Mononuclear cell (primary cell): ENCODE results near the gene SRA1. TPM values are rescaled to one million over a fixed set of nuclear protein-coding genes. Genes with fewer than 3 reads are reported as not detected.
"Not testable (repeated sequence)": the region's sequence is repeated elsewhere in the genome, so short reads cannot be mapped to it uniquely, and the experiment has no call there.

Source experiments
- H3K27me3 ChIP-seq: 2 replicates; pipeline ENCODE4 v1.6.0; 2011; ENCODE audit warnings: low read length, control low read depth; ENCODE audit not compliant: insufficient read depth
- H3K4me1 ChIP-seq: 2 replicates; pipeline ENCODE4 v1.5.1; 2011; ENCODE audit warnings: mild to moderate bottlenecking, low read length, control low read depth; ENCODE audit not compliant: insufficient read depth
- H3K4me3 ChIP-seq: 2 replicates; pipeline ENCODE4 v1.5.1; 2011; ENCODE audit warnings: mild to moderate bottlenecking, low read length, moderate library complexity
- H3K9me3 ChIP-seq: 2 replicates; pipeline ENCODE4 v1.5.1; 2011; ENCODE audit warnings: low read depth, mild to moderate bottlenecking, control low read depth, low read length
- total RNA-seq: library from RNA; depleted of rRNA; stranded (reverse); fragments of >200 nt; gene quantifications from one replicate; pipeline ENCODE4 v1.2.3, GENCODE V29; 2012

Gene SRA1
- total RNA-seq, result 21.2 TPM

DNA sequence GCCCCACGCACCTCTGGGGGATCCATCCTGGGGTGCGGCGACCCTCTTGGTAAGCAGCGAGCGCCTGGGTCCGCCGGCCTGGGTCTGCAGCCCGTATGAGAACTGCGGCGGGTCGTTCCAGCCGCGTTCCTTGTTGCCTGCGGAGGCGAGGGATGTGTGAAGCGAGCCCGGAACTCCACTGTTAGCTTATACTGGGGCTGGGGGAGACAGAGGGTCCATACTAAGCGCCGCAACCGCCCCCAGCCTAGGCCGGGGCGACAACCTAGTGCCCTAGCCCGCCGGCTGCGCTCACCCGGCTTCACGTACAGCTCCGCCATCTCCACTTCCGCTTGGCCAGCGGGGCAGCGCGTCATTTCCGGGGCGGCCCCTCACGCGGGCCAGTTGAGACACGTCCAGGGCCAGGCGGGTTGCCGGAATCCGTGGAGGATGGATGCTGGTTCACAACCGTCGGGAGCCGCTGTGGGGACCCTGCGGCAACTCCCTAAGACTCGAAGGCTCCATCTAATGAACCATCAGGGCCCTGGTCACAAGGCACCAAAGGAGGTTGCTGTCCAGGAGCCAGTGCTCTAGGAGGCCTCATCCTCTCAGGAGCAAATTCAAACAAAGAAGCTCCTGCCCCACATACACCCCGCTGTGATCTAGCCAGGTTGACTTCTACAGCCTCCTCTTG, at the start of gene SRA1:
SRA1 (minus strand) TSS at position 338 of the 670 bp plus-strand sequence; CDS start at position 317, 21 bp downstream.
- Histone ChIP-seq H3K27me3 (no peaks in the 10 kb centered on the region), H3K9me3 (no peaks in the 10 kb centered on the region), H3K4me1 (peaks cover 46% of the 10 kb centered on the region), H3K4me3 (peak within 1 kb of the TSS; percentile 73)

DNA sequence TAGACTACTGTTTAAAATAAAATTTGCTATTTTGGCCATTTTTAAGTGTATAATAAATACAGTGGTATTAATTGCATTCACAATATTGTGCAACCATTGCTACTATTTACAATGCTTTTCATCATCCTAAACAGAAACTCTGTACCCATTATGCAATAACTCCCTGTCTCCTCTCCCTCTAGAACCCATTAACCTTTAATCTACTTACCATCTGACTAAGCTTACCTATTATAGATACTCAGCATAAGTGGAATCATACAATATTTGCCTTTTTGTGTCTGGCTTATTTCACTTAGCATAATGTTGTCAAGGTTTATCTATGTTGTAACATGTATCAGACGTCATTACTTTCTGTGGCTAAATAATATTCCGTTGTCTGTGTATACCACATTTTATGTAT, 49.8 kb upstream of the SRA1 start:
- Histone ChIP-seq H3K4me3 (no peak overlapping the region), H3K27me3 (no peaks in the 10 kb centered on the region), H3K9me3 (no peaks in the 10 kb centered on the region), H3K4me1 (peaks cover 85% of the 10 kb centered on the region)

DNA sequence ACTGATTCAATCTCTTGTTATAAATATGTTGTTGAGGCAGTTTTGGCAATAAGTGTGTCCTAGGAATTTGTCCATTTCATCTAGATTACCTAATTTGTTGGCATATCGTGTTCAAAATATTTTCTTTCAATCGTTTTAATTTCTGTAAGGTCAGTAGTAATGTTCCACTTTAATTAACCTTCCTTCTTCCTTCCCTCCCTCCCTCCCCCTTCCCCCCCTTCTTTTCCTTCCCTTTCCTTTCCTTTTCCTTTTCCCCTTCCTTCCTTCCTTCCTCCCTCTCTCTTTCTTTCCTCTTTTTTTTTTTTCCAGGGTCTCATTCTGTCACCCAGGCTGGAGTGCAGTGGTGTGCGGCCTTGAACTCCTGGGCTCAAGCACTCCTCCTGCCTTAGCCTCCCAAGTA, 48.6 kb upstream of the SRA1 start:
- Histone ChIP-seq H3K4me1 (peaks cover 86% of the 10 kb centered on the region), H3K9me3 (no peaks in the 10 kb centered on the region), H3K27me3 (no peaks in the 10 kb centered on the region), H3K4me3 (no peak overlapping the region)

DNA sequence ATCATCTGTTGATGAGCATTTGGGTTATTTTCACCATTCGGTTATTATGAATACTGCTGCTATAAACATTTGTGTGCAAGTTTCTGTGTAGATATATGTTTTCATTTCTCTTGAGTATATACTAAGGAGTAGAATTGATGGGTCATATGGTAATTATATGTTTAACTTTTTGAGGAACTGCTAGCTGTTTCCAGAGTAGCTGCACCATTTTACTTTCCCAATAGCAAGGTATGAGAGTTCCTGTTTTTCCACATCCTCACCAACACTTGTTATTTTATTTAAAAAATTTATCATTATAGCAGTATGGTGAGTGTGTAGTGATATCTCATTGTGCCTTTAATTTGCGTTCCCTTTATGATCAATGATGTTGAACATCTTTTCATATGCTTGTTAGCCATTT, 46.5 kb upstream of the SRA1 start:
- no peak overlapping the region for H3K4me3 ChIP-seq

DNA sequence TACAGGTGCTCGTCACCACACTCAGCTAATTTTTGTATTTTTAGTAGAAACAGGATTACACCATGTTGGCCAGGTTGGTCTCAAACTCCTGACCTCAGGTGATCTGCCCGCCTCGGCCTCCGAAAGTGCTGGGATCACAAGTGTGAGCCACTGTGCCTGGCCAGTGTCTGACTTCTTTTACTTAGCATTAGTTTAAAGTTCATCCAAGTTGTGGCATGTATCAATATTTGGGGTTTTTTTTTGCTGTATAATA, 46.1 kb upstream of the SRA1 start:
- not testable (repeated sequence) for H3K9me3 ChIP-seq, H3K4me3 ChIP-seq, H3K27me3 ChIP-seq
- H3K4me1 ChIP-seq, result peaks cover 71% of the 10 kb centered on the region

More for the DNA sequence above, 46.5 kb upstream of the SRA1 start:
- Histone ChIP-seq H3K27me3 (no peaks in the 10 kb centered on the region), H3K4me1 (peaks cover 73% of the 10 kb centered on the region), H3K9me3 (no peaks in the 10 kb centered on the region)

DNA sequence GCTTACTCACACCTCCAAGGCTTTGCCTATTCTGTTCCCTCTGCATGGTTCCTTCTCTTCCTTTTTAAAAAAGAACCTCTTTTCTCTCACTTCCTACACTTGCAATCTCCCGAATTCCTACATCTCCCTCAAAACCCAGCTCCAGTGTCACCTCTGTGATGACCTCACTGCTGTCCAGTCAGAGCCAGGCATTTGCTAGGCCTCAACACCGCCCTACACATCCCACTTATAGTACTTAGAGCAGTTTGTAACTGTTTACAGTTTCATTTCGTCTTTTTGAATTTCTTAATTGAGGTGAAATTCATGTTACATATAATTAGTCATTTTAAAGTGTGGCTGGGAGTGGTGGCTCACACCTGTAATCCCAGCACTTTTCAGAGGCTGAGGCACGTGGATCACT, 44.9 kb upstream of the SRA1 start:
- peaks cover 73% of the 10 kb centered on the region for H3K4me1 ChIP-seq
- H3K4me3 ChIP-seq, result no peak overlapping the region
- no peaks in the 10 kb centered on the region for H3K27me3 ChIP-seq
- no peaks in the 10 kb centered on the region for H3K9me3 ChIP-seq

DNA sequence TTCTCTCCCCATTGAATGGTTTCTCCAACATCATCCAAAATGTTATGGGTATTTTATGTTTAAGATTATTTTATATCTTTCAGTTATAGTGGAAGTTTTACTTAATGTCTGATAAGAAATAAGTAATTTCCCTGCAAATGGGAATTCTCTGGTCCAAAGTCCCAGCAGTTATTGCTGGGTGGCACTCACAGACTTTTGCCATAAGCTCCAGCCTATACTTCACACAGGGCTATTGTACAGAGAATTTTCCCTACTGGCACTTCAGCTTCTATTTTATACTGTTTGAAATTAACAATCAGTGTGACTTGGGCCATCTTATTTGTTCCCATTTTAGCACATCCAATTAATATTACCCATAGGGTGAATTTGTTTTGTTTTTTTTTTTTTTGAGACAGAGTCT, 42.8 kb upstream of the SRA1 start:
- Histone ChIP-seq H3K9me3 (no peaks in the 10 kb centered on the region), H3K4me3 (no peak overlapping the region)

DNA sequence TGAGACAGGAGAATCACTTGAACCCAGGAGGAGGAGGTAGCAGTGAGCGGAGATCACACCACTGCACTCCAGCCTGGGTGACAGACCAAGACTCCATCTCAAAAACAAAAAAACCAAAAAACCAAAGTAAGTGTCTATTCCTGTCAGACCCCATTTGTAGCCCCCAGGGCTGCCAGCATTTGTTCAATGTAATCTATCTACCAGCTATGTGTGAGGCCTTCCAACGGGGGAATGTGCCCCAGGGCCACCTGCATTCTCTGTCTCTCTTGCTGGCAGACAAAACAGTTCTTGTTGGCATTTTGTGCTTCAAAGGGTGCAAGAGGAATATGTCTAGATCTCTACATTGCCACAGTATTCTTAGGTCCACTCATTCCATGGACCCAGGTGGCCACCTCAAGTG, 41.6 kb upstream of the SRA1 start:
- Histone ChIP-seq H3K4me1 (peaks cover 82% of the 10 kb centered on the region), H3K4me3 (no peak overlapping the region), H3K9me3 (no peaks in the 10 kb centered on the region), H3K27me3 (no peaks in the 10 kb centered on the region)

More for the DNA sequence above, 42.8 kb upstream of the SRA1 start:
- Histone ChIP-seq H3K27me3 (no peaks in the 10 kb centered on the region), H3K4me1 (peaks cover 77% of the 10 kb centered on the region)

DNA sequence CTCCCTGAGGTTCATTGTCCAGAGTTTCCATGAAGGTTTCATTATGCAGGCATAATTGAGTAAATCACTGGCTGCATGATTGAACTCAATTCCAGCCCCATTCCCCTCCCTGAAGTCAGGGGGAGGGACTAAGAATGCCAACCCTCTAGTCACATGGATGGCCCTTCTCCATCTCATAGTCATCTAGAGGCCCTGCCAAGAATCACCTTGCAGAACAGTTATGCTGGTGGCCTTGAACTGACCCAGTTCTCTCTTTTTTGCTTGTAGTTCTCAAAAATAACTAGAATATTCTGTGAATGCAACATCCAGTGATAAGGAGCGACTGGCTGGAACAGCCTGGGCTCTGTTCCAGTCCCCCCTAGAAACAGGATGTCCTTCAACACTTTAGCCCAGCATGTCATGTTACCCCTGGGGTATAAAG, 39.1 kb upstream of the SRA1 start:
- Histone ChIP-seq H3K4me1 (peaks cover 73% of the 10 kb centered on the region), H3K27me3 (no peaks in the 10 kb centered on the region), H3K4me3 (no peak overlapping the region), H3K9me3 (no peaks in the 10 kb centered on the region)

DNA sequence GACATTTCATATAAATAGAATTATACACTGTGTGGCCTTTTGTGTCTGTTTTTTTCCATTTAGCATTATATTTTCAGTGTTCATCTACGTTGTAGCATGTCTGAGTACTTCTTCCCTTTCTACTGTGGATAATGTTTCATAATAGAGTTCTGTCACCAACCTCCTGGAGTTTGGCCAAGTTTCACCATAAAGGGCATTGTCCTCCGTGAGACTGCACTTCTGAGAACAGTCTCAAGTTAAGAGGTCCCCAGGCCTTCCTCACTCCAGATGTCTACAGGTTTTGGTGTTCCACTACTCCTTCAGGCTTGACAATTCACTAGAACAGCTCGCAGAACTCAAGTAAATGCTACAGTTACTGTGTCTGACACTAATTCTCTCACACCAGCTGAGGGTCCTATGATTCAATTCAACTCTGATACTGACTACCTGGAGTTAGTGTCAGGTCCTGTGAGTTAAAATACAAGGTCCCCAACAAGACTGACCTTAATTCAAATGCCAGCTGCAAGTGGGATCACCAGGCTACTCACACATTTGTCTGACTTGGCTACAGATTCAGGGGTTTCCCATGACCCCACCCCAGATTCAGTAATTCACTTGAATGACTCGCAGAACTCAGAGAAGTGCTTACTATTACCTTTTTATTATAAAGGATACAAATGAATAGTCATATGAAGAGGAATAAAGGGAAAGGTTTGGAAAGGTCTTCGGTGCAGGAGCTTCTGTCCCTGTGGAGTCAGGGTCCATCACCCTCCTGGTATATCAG, 38.4 kb upstream of the SRA1 start:
- no peak overlapping the region for H3K4me3 ChIP-seq
- peaks cover 73% of the 10 kb centered on the region for H3K4me1 ChIP-seq
- H3K27me3 ChIP-seq, result no peaks in the 10 kb centered on the region
- H3K9me3 ChIP-seq, result no peaks in the 10 kb centered on the region

DNA sequence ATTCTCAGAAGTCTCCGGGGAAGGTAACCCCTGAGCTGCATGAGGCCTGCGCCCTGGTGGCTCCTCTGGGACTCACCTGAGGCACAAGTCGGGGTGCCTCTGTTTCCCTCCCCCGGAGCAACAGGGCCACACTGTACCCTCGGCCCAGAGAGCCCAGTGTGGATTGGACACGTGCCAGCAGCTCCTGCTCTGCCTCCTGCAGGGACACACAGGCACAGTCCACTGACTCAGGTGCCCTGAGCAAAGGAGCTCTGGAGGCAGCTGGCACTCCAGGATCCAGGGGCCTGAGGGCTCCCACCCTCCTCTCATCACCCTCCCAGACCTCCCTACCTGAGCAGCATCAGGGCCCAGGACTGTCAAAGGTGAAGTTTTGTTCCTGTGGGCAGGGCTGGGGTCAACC, 36.9 kb upstream of the SRA1 start:
- H3K4me1 ChIP-seq, result peaks cover 82% of the 10 kb centered on the region
- H3K9me3 ChIP-seq, result no peaks in the 10 kb centered on the region
- H3K27me3 ChIP-seq, result no peaks in the 10 kb centered on the region
- H3K4me3 ChIP-seq, result no peak overlapping the region

DNA sequence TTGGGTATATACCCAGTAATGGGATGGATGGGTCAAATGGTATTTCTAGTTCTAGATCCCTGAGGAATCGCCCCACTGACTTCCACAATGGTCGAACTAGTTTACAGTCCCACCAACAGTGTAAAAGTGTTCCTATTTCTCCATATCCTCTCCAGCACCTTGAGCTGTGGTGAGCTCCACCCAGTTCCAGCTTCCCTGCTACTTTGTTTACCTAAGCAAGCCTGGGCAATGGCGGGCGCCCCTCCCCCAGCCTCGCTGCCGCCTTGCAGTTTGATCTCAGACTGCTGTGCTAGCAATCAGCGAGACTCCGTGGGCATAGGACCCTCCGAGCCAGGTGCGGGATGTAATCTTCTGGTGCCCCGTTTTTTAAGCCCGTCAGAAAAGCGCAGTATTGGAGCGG, 35.8 kb upstream of the SRA1 start:
- peaks cover 79% of the 10 kb centered on the region for H3K4me1 ChIP-seq
- not testable (repeated sequence) for H3K9me3 ChIP-seq, H3K27me3 ChIP-seq, H3K4me3 ChIP-seq

DNA sequence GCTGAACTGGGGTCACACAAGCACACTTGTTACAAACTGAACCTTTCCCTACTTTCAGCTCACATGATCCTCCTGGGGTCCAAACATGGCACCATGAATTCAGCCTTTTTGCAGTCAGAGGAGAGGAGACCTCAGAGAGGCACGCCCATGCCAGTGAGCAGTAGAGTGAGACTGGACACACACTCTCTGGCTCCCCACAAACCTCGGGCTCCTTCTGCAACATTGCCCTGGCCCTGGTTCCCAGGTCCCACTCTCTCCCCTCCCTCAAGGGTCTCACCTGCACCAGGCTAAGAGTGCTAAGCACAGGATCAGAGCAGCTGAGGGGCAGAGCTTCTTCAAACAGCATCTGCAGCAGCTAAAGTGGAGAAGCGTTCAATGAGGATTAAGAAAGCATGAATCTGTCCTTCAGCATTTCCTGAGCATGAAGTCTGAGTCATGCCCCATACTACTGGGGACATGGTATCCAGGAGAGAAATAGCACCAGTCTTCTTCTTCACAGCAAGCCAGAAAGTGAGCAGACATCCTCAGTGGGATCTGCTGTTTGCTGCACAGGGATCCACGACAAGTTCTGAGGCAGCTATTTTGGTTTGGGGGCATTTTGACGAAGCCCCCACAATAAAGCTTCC, 34.6 kb upstream of the SRA1 start:
- Histone ChIP-seq H3K27me3 (no peaks in the 10 kb centered on the region), H3K9me3 (no peaks in the 10 kb centered on the region), H3K4me1 (peaks cover 68% of the 10 kb centered on the region), H3K4me3 (peak overlapping the region; percentile 35)

DNA sequence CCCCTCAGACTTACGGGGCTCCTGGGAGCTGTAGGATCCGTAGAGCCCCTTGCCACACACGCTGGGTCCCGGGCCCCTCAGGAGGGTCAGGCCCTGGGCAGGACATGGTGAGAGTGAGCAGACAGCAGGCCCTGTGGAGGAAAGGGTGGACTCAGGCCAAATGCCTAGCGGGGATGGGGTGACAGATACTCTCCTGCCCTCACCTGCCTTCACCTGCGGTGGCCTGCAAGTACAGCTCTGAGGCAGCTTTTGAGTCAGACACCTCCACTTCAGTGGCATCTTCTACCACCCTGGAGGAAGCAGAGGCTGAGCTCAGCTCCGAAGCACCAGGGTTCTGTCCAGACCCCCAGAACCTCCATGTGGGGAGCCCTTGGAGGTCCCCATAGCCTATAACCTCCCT, 33.6 kb upstream of the SRA1 start:
- H3K9me3 ChIP-seq, result no peaks in the 10 kb centered on the region
- H3K4me3 ChIP-seq, result peak overlapping the region; percentile 35
- no peaks in the 10 kb centered on the region for H3K27me3 ChIP-seq
- H3K4me1 ChIP-seq, result peaks cover 58% of the 10 kb centered on the region

DNA sequence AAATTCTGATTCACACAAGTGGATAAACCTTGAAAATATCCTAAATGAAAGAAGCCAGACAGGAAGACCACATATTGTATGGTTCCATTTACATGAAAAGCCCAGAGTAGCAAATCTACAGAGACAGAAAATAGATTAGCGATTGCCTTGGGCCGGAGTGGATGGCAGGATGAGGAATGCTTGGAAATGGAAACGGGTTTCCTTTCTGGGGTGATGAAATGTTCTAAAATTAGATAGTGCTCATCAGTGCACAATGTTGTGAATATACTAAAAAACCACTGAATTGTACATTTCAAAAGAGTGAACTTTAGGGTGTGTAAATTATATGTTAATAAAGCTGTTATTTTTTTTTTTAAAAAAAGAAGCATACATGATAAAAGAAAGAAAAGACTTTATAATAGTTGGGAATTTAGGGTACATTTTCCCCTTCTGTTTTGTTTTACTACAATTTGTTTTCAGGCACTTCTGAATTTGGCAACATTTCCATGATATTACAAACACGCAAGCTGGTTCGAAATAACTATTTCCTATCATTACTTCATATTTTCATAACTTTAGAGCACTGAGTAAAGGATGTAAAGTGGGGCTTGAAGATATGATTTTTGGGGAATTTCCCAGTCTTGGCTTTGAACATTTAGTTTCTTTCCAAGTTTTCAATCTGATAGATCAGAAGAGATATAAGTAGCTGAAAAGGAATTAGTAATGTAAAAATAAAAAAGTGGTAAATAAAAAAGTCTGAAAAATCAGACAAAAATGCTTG, 31.2 kb upstream of the SRA1 start:
- Histone ChIP-seq H3K4me3 (no peak overlapping the region), H3K9me3 (no peaks in the 10 kb centered on the region), H3K27me3 (no peaks in the 10 kb centered on the region), H3K4me1 (peaks cover 35% of the 10 kb centered on the region)
